ENCODE measurements around the gene ILRUN. TPM values are rescaled to one million over a fixed set of nuclear protein-coding genes. Genes with fewer than 3 reads are reported as not detected.
A peak's percentile ranks its signal among the peaks of the same experiment; 100 is the strongest.
"Not testable (repeated sequence)": the region's sequence is repeated elsewhere in the genome, so short reads cannot be mapped to it uniquely, and the experiment has no call there.

The ILRUN gene
- total RNA-seq, 5 donors from 2014 or later (not counting 1 experiment from before 2014, with no cell fraction given), result 61.0 to 76.6 (median 65.1) TPM

- Histone ChIP-seq H3K27me3 (replicated peaks in 1 of 2; ENCODE audit: control insufficient read depth in 2 of 2, extremely low read depth in 1 of 2, insufficient read depth in 2 of 2, low read length in 1 of 2) (no peaks in the 10 kb centered on the region), H3K4me3 (ENCODE audit: control insufficient read depth in 1 of 2, extremely low read depth in 1 of 2, low read length in 1 of 2) (peak overlapping the region; percentile 11 to 23), H3K27ac (ENCODE audit: low read length) (peak overlapping the region; percentile 93), H3K36me3 (ENCODE audit: control insufficient read depth in 2 of 2, extremely low read depth in 1 of 2, insufficient read depth in 1 of 2, low read length in 1 of 2) (no peaks in the 10 kb centered on the region), H3K4me1 (ENCODE audit: control insufficient read depth in 1 of 2, extremely low read depth in 1 of 2, insufficient read depth in 2 of 2, low read length in 2 of 2) (peaks cover 30 to 47% of the 10 kb centered on the region in 2 experiments), H3K9me3 (no peaks in the 10 kb centered on the region)
- ATAC-seq (replicated peaks in 1 of 4), result peak; percentile 98 to 99 (median 98)
- no peaks in the 10 kb centered on the region for H3K36me3 Mint-ChIP-seq
- ChIA-PET POLR2A (interaction anchor here (0.6 to 1.7 kb wide), 5 partner anchors 9 to 85 kb away, joined by 3 to 10 read pairs (median 6); partner anchors contain the start of gene SNRPC (in 1 of the 2)), CTCF (interaction anchor here in 1 of 2 donors (0.6 to 1.6 kb wide), 4 partner anchors 7 to 449 kb away, joined by 3 to 7 read pairs (median 3); partner anchors contain the start of gene ILRUN)
- H3K27ac Mint-ChIP-seq, result peak overlapping the region; percentile 98 to 99
- DNase-seq, result peak; percentile 37 to 89 (median 74)
- peaks cover 70 to 73% (median 72%) of the 10 kb centered on the region in 3 donors for H3K4me1 Mint-ChIP-seq
- peak overlapping the region; percentile 69 to 75 (median 73) for H3K4me3 Mint-ChIP-seq
- H3K9me3 Mint-ChIP-seq, result no peaks in the 10 kb centered on the region
- WGBS (ENCODE audit: insufficient coverage), result no CpG with 5 or more reads among the region's 8 CpGs
- no peaks in the 10 kb centered on the region for H3K27me3 Mint-ChIP-seq
Observed at GRCh38 chr6:34671801-34672656, 24.5 kb downstream of the ILRUN start.

- H3K4me1 ChIP-seq (ENCODE audit: control insufficient read depth in 1 of 2, extremely low read depth in 1 of 2, insufficient read depth in 2 of 2, low read length in 2 of 2), result peaks cover 30 to 47% of the 10 kb centered on the region in 2 experiments
- no peak for ATAC-seq (replicated peaks in 1 of 4)
- POLR2A ChIA-PET, result interaction anchor here in 1 of 2 donors (1.7 kb wide), 1 partner anchor 14 kb away, joined by 10 read pairs; no protein-coding TSS in a partner anchor
Observed at GRCh38 chr6:34671367-34671766, 25.2 kb downstream of the ILRUN start.

GRCh38 chr6:34668799-34669198 lies 27.8 kb downstream of the ILRUN start:
- CTCF ChIA-PET, result interaction anchor here (0.6 to 0.7 kb wide), 3 partner anchors 11 to 19 kb away, joined by 3 to 4 read pairs (median 4); no protein-coding TSS in a partner anchor
- DNase-seq; H3K4me3 ChIP-seq (ENCODE audit: control insufficient read depth in 1 of 2, extremely low read depth in 1 of 2, low read length in 1 of 2); H3K9me3 ChIP-seq; H3K9me3 Mint-ChIP-seq; H3K36me3 ChIP-seq (ENCODE audit: control insufficient read depth in 2 of 2, extremely low read depth in 1 of 2, insufficient read depth in 1 of 2, low read length in 1 of 2); H3K27me3 Mint-ChIP-seq; H3K36me3 Mint-ChIP-seq; H3K27me3 ChIP-seq (replicated peaks in 1 of 2; ENCODE audit: control insufficient read depth in 2 of 2, extremely low read depth in 1 of 2, insufficient read depth in 2 of 2, low read length in 1 of 2); H3K4me3 Mint-ChIP-seq; ATAC-seq (replicated peaks in 1 of 4); H3K27ac Mint-ChIP-seq; H3K27ac ChIP-seq (ENCODE audit: low read length): not testable (repeated sequence)
- POLR2A ChIA-PET, result interaction anchor here (0.6 to 0.7 kb wide), 4 partner anchors 30 to 1932 kb away, joined by 3 to 7 read pairs (median 4); no protein-coding TSS in a partner anchor
- peaks cover 69 to 76% (median 74%) of the 10 kb centered on the region in 3 donors for H3K4me1 Mint-ChIP-seq
- peaks cover 22 to 44% of the 10 kb centered on the region in 2 experiments for H3K4me1 ChIP-seq (ENCODE audit: control insufficient read depth in 1 of 2, extremely low read depth in 1 of 2, insufficient read depth in 2 of 2, low read length in 2 of 2)
- no CpG with 5 or more reads among the region's 5 CpGs for WGBS (ENCODE audit: insufficient coverage)

More at GRCh38 chr6:34671367-34671766, 25.2 kb downstream of the ILRUN start:
- peak overlapping the region in 1 of 2 donors; percentile 23 for H3K4me3 ChIP-seq (ENCODE audit: control insufficient read depth in 1 of 2, extremely low read depth in 1 of 2, low read length in 1 of 2)
- peaks cover 3% of the 10 kb centered on the region for H3K36me3 Mint-ChIP-seq
- no peaks in the 10 kb centered on the region for H3K9me3 Mint-ChIP-seq
- H3K27me3 Mint-ChIP-seq, result no peaks in the 10 kb centered on the region
- peak overlapping the region; percentile 98 to 99 for H3K27ac Mint-ChIP-seq
- peak overlapping the region; percentile 69 to 75 (median 73) for H3K4me3 Mint-ChIP-seq
- WGBS (ENCODE audit: insufficient coverage), result no CpG with 5 or more reads among the region's 1 CpG
- H3K27ac ChIP-seq (ENCODE audit: low read length), result peak overlapping the region; percentile 93
- no peaks in the 10 kb centered on the region for H3K36me3 ChIP-seq (ENCODE audit: control insufficient read depth in 2 of 2, extremely low read depth in 1 of 2, insufficient read depth in 1 of 2, low read length in 1 of 2)
- CTCF ChIA-PET, result interaction anchor here in 1 of 2 donors (1.6 kb wide), 1 partner anchor 25 kb away, joined by 7 read pairs; the partner anchor contains the start of gene ILRUN
- peaks cover 74 to 78% (median 76%) of the 10 kb centered on the region in 3 donors for H3K4me1 Mint-ChIP-seq
- DNase-seq, result no peak
- H3K27me3 ChIP-seq (replicated peaks in 1 of 2; ENCODE audit: control insufficient read depth in 2 of 2, extremely low read depth in 1 of 2, insufficient read depth in 2 of 2, low read length in 1 of 2), result no peaks in the 10 kb centered on the region
- no peaks in the 10 kb centered on the region for H3K9me3 ChIP-seq

- Mint-ChIP-seq H3K27me3 (no peaks in the 10 kb centered on the region), H3K27ac (peak overlapping the region; percentile 33 to 34)
Observed at GRCh38 chr6:34667481-34668238, 28.9 kb downstream of the ILRUN start.

GRCh38 chr6:34665019-34665418 lies 31.5 kb downstream of the ILRUN start:
- H3K27me3 ChIP-seq (replicated peaks in 1 of 2; ENCODE audit: control insufficient read depth in 2 of 2, extremely low read depth in 1 of 2, insufficient read depth in 2 of 2, low read length in 1 of 2), result no peaks in the 10 kb centered on the region
- Mint-ChIP-seq H3K27me3 (no peaks in the 10 kb centered on the region), H3K27ac (peak overlapping the region; percentile 81 to 93), H3K9me3 (no peaks in the 10 kb centered on the region), H3K36me3 (peaks cover 10% of the 10 kb centered on the region), H3K4me3 (no peak overlapping the region), H3K4me1 (peaks cover 52 to 66% (median 62%) of the 10 kb centered on the region in 3 donors)
- no peaks in the 10 kb centered on the region for H3K36me3 ChIP-seq (ENCODE audit: control insufficient read depth in 2 of 2, extremely low read depth in 1 of 2, insufficient read depth in 1 of 2, low read length in 1 of 2)
- peaks cover 5 to 15% of the 10 kb centered on the region in 2 experiments for H3K4me1 ChIP-seq (ENCODE audit: control insufficient read depth in 1 of 2, extremely low read depth in 1 of 2, insufficient read depth in 2 of 2, low read length in 2 of 2)
- no CpG with 5 or more reads among the region's 4 CpGs for WGBS (ENCODE audit: insufficient coverage)
- H3K9me3 ChIP-seq, result no peaks in the 10 kb centered on the region
- H3K4me3 ChIP-seq (ENCODE audit: control insufficient read depth in 1 of 2, extremely low read depth in 1 of 2, low read length in 1 of 2), result no peak overlapping the region
- CTCF ChIA-PET, result interaction anchor here in 1 of 2 donors (1.1 to 1.9 kb wide), 3 partner anchors 8 to 11 kb away, joined by 3 to 7 read pairs (median 4); no protein-coding TSS in a partner anchor
- POLR2A ChIA-PET, result interaction anchor here in 1 of 2 donors (0.6 to 1.2 kb wide), 2 partner anchors 12 to 15 kb away, joined by 7 read pairs; no protein-coding TSS in a partner anchor
- peak overlapping the region; percentile 15 for H3K27ac ChIP-seq (ENCODE audit: low read length)
- no peak for DNase-seq
- ATAC-seq (replicated peaks in 1 of 4), result no peak

More at GRCh38 chr6:34667481-34668238, 28.9 kb downstream of the ILRUN start:
- Histone ChIP-seq H3K27me3 (replicated peaks in 1 of 2; ENCODE audit: control insufficient read depth in 2 of 2, extremely low read depth in 1 of 2, insufficient read depth in 2 of 2, low read length in 1 of 2) (no peaks in the 10 kb centered on the region), H3K4me3 (ENCODE audit: control insufficient read depth in 1 of 2, extremely low read depth in 1 of 2, low read length in 1 of 2) (no peak overlapping the region), H3K27ac (ENCODE audit: low read length) (no peak overlapping the region), H3K4me1 (ENCODE audit: control insufficient read depth in 1 of 2, extremely low read depth in 1 of 2, insufficient read depth in 2 of 2, low read length in 2 of 2) (peaks cover 17 to 35% of the 10 kb centered on the region in 2 experiments), H3K9me3 (no peaks in the 10 kb centered on the region), H3K36me3 (ENCODE audit: control insufficient read depth in 2 of 2, extremely low read depth in 1 of 2, insufficient read depth in 1 of 2, low read length in 1 of 2) (no peaks in the 10 kb centered on the region)
- H3K9me3 Mint-ChIP-seq, result no peaks in the 10 kb centered on the region
- DNase-seq (no peak), ATAC-seq (replicated peaks in 1 of 4) (no peak)
- peaks cover 62 to 70% (median 69%) of the 10 kb centered on the region in 3 donors for H3K4me1 Mint-ChIP-seq
- peaks cover 3% of the 10 kb centered on the region for H3K36me3 Mint-ChIP-seq
- no CpG with 5 or more reads among the region's 4 CpGs for WGBS (ENCODE audit: insufficient coverage)
- H3K4me3 Mint-ChIP-seq, result no peak overlapping the region
- CTCF ChIA-PET, result no interaction called here
- POLR2A ChIA-PET, result no interaction called here

Measured in T-cell (primary cell).